ENCODE results near the gene NTM.

The NTM gene

DNA sequence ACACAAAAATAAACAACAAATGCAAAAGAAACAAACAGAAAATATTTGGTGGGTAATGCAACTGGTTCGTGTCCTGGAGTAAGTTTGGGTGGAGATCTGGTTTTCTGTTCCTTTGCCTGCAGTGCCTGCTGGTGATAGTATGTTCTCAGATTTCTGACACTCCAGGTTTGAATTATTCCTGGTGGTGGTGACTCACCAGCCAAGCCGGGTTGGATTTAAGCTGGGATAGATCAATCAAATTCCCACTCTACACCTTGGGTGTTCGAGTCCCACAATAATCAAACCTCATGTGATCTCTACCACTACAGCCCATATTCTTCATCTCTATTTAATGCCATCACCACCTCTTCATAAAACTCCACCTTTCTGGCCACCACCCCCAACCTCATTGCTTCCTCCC lies 421.8 kb downstream of the NTM start:
- Histone ChIP-seq H3K9me3 (ENCODE audit: severe bottlenecking) (no peaks in the 10 kb centered on the region), H3K4me3 (ENCODE audit: low read depth, low read length) (no peak overlapping the region), H3K27me3 (ENCODE audit: insufficient read depth, low read depth, severe bottlenecking) (no peaks in the 10 kb centered on the region), H3K36me3 (no peaks in the 10 kb centered on the region), H3K27ac (no peak overlapping the region)
- TF ChIP-seq, protein P1, sequence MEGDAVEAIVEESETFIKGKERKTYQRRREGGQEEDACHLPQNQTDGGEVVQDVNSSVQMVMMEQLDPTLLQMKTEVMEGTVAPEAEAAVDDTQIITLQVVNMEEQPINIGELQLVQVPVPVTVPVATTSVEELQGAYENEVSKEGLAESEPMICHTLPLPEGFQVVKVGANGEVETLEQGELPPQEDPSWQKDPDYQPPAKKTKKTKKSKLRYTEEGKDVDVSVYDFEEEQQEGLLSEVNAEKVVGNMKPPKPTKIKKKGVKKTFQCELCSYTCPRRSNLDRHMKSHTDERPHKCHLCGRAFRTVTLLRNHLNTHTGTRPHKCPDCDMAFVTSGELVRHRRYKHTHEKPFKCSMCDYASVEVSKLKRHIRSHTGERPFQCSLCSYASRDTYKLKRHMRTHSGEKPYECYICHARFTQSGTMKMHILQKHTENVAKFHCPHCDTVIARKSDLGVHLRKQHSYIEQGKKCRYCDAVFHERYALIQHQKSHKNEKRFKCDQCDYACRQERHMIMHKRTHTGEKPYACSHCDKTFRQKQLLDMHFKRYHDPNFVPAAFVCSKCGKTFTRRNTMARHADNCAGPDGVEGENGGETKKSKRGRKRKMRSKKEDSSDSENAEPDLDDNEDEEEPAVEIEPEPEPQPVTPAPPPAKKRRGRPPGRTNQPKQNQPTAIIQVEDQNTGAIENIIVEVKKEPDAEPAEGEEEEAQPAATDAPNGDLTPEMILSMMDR (IDR thresholded peaks at IDR 0.05; ENCODE audit: low read depth, low read length), result no peak
- DNase-seq, result no peak

DNA sequence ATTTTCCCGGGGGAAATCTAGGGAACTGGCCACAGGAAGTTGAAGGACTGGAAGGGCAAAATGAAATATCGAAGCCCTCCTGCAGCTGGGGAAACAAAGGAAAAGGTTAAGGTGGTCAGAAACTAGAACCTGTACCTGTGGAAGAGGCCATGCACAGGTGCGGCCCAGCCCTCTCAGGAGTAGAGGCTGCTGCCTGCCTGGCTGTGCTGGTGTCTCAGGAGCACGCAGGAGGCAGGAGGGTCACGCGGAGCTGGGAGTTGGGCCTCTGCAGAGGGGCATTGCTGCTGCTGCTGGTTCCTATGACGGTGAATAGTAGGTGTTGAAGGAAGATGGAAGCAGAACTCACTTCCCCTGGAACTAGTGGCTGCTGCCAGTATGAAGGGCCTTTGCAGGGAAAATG lies 425.7 kb downstream of the NTM start:
- TF ChIP-seq, protein P1 (IDR thresholded peaks at IDR 0.05; ENCODE audit: low read depth, low read length), result no peak
- DNase-seq, result no peak

DNA sequence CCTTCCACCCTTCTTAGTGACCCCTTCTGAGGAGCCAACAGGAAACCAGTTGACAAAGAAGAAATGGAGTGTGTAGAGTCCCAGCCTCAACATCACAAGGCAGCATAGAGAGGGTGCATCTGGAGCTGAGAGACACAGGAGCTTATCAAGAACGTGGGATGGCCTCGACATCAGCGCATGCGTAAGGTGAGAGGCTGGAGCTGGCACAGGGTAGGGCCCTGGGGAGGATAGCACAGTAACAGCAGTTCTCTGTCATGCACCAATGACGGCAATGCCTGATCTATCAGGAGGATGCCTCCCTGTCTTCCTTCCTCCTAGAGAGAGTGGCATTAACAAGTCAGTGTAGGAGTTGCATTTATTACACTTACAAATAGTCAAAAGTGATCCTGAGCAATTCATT lies 426.1 kb downstream of the NTM start:
- DNase-seq, result no peak
- H3K9me3 ChIP-seq (ENCODE audit: severe bottlenecking), result no peaks in the 10 kb centered on the region
- no peaks in the 10 kb centered on the region for H3K36me3 ChIP-seq
- no peak overlapping the region for H3K27ac ChIP-seq
- H3K4me3 ChIP-seq (ENCODE audit: low read depth, low read length), result no peak overlapping the region
- H3K27me3 ChIP-seq (ENCODE audit: insufficient read depth, low read depth, severe bottlenecking), result no peaks in the 10 kb centered on the region
- TF ChIP-seq, protein P1 (IDR thresholded peaks at IDR 0.05; ENCODE audit: low read depth, low read length), result no peak

More for the DNA sequence above, 425.7 kb downstream of the NTM start:
- Histone ChIP-seq H3K27ac (no peak overlapping the region), H3K36me3 (no peaks in the 10 kb centered on the region), H3K27me3 (ENCODE audit: insufficient read depth, low read depth, severe bottlenecking) (no peaks in the 10 kb centered on the region), H3K9me3 (ENCODE audit: severe bottlenecking) (no peaks in the 10 kb centered on the region), H3K4me3 (ENCODE audit: low read depth, low read length) (no peak overlapping the region)

DNA sequence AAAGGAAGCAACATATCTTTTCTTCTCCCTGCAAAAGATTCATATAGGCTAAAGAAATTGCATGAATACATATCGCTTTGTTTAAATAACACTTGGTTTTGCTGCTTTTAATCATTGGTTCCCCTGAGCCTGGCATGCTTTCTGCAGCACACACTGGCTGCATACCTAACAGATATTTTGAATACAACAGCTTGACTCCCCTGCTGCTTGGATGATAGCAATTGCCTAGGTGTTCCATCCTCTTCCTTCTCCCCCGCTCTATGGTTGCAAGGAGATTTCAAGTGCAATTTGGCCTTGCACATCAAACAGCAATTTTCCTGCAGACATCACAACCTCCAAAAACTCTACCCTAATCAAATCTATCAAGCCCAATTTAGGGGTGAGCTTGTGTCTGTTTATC lies 430.0 kb downstream of the NTM start:
- Histone ChIP-seq H3K9me3 (ENCODE audit: severe bottlenecking) (no peaks in the 10 kb centered on the region), H3K4me3 (ENCODE audit: low read depth, low read length) (no peak overlapping the region), H3K27ac (no peak overlapping the region), H3K27me3 (ENCODE audit: insufficient read depth, low read depth, severe bottlenecking) (no peaks in the 10 kb centered on the region), H3K36me3 (no peaks in the 10 kb centered on the region)
- DNase-seq, result no peak
- TF ChIP-seq, protein P1 (IDR thresholded peaks at IDR 0.05; ENCODE audit: low read depth, low read length), result no peak

DNA sequence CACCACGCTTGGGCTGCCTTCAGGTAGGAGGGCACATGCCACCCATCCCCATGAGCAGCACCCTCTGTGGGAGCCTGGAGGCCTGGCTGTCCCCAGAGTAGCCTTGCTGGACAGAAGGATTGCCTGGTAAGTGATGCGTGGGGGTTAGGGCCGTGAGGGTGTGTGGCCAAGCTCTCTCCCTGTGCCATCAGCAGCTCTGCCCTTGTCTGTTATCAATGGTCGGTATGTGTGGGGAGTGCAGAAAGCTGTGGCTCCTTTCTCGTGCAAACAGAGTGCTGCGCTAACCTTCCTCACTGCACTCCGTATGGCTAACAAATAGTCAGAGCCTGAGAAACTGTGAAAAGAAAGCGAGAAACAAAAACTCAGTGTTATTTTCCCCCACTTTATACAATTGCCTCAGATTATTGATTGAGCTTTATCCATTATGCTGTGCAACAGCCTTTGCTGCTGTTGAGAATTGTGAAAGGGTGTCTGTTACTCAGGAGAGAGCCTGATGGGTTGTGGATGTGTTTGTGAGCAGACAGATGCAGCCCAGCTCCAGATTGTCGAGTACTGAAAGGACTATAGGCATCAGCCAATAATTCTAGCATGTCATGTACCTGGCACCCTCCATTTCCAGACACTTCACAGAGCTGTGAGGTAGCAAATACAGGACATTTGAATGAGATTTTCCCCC lies 432.2 kb downstream of the NTM start:
- Histone ChIP-seq H3K9me3 (ENCODE audit: severe bottlenecking) (no peaks in the 10 kb centered on the region), H3K27me3 (ENCODE audit: insufficient read depth, low read depth, severe bottlenecking) (no peaks in the 10 kb centered on the region), H3K4me3 (ENCODE audit: low read depth, low read length) (no peak overlapping the region), H3K36me3 (no peaks in the 10 kb centered on the region), H3K27ac (no peak overlapping the region)
- no peak for DNase-seq
- TF ChIP-seq, protein P1 (IDR thresholded peaks at IDR 0.05; ENCODE audit: low read depth, low read length), result no peak

DNA sequence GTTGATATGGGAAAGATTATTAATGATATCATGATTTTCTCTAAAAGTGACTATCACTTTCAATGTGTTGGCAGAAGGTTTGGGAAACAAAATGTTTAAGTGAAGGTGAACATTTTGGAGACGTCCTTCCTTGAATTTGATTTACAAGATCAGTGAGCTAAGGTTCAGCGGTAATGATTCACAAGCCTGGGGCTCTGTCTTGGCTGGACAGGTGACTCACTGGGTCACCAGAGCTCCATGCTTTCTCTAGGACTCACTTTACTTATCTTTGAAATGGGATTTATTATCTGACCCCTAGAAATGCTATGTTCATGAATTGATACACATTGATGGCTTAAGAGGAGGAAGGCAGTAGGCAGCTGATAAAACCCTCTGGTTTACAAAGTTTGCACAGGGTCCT lies 437.5 kb downstream of the NTM start:
- H3K4me3 ChIP-seq (ENCODE audit: low read depth, low read length), result no peak overlapping the region
- TF ChIP-seq, protein P1 (IDR thresholded peaks at IDR 0.05; ENCODE audit: low read depth, low read length), result no peak
- no peak overlapping the region for H3K27ac ChIP-seq
- H3K9me3 ChIP-seq (ENCODE audit: severe bottlenecking), result no peaks in the 10 kb centered on the region
- DNase-seq, result no peak
- H3K36me3 ChIP-seq, result no peaks in the 10 kb centered on the region
- H3K27me3 ChIP-seq (ENCODE audit: insufficient read depth, low read depth, severe bottlenecking), result peaks cover 3% of the 10 kb centered on the region

All from WERI-Rb-1 (cell line).